Skeletal muscle tissue (tissue), 4 donors: Measurements from ENCODE around the gene CRACR2A. TPM values are rescaled to one million over a fixed set of nuclear protein-coding genes. Genes with fewer than 3 reads are reported as not detected.
A peak's percentile ranks its signal among the peaks of the same experiment; 100 is the strongest.

Experiments
- H3K27ac ChIP-seq: one replicate; pipeline ENCODE4 v1.7.0; 2013; ENCODE audit warnings: mild to moderate bottlenecking, low read depth, low read length, inconsistent platforms
- H3K27me3 ChIP-seq, 3 donors: one replicate each; pipeline ENCODE4 v1.7.0; 2013; ENCODE audit warnings: low read length in 3 of 3; ENCODE audit not compliant: control insufficient read depth in 3 of 3, insufficient read depth in 3 of 3
- H3K36me3 ChIP-seq, 3 donors: one replicate each; pipeline ENCODE4 v1.7.0; 2013; ENCODE audit warnings: low read length in 3 of 3; ENCODE audit not compliant: control insufficient read depth in 3 of 3, insufficient read depth in 3 of 3
- H3K4me1 ChIP-seq, 3 donors: one replicate each; pipeline ENCODE4 v1.7.0; 2013; ENCODE audit warnings: low read length in 3 of 3, mild to moderate bottlenecking in 3 of 3; ENCODE audit not compliant: control insufficient read depth in 3 of 3, insufficient read depth in 3 of 3
- H3K4me3 ChIP-seq, 3 donors: one replicate each; pipeline ENCODE4 v1.7.0; 2013; ENCODE audit warnings: low read length in 3 of 3
- H3K9ac ChIP-seq, 3 donors: one replicate each; pipeline ENCODE4 v1.7.0; 2013; ENCODE audit warnings: low read length in 3 of 3, mild to moderate bottlenecking in 3 of 3, moderate library complexity in 2 of 3, low read depth in 1 of 3
- H3K9me3 ChIP-seq, 3 donors: one replicate each; pipeline ENCODE4 v1.7.0; 2013; ENCODE audit warnings: low read length in 3 of 3; ENCODE audit not compliant: control insufficient read depth in 3 of 3
- total RNA-seq: library from RNA; depleted of rRNA; stranded (reverse); fragments of >200 nt; gene quantifications from one replicate; pipeline ENCODE4 v1.2.3, GENCODE V29; 2014
- donor health status: Osteomylitis.

The CRACR2A gene
- total RNA-seq, 1 donor from 2014 or later: 2.1 TPM

- H3K27me3 ChIP-seq: no peaks in the 10 kb centered on the region
These were observed 66.4 kb downstream of the CRACR2A start for GRCh38 chr12:3686463-3686862.

DNA sequence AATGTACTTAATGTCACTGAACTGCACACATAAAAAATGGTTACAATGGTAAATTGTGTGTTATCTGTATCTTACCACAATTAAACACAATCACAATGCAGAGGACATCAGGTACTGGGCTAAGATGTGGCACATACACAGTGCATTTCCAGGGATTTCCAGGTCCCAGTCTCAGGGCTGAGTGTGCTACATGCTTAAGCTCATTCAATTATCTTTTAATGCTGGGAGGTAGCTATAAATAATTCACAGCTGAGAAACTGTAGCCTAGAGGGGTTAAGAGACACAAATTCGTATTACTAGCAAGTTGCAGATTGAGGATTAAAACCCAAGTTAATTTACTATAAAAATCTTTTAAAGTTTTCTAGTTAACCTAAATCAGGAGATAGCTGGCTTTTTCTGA, 67.1 kb downstream of the CRACR2A start:
- no peaks in the 10 kb centered on the region for H3K36me3 ChIP-seq
- no peak overlapping the region for H3K27ac ChIP-seq
- H3K4me1 ChIP-seq: peaks cover 4 to 19% (median 11%) of the 10 kb centered on the region in 3 donors
- H3K4me3 ChIP-seq: no peak overlapping the region
- H3K9ac ChIP-seq: no peak overlapping the region
- no peaks in the 10 kb centered on the region for H3K9me3 ChIP-seq
- no peaks in the 10 kb centered on the region for H3K27me3 ChIP-seq

More at GRCh38 chr12:3686463-3686862, 66.4 kb downstream of the CRACR2A start:
- Histone ChIP-seq H3K4me3 (no peak overlapping the region), H3K4me1 (peaks cover 0 to 14% (median 11%) of the 10 kb centered on the region in 3 donors), H3K9ac (no peak overlapping the region), H3K9me3 (no peaks in the 10 kb centered on the region), H3K27ac (no peak overlapping the region), H3K36me3 (no peaks in the 10 kb centered on the region)

DNA sequence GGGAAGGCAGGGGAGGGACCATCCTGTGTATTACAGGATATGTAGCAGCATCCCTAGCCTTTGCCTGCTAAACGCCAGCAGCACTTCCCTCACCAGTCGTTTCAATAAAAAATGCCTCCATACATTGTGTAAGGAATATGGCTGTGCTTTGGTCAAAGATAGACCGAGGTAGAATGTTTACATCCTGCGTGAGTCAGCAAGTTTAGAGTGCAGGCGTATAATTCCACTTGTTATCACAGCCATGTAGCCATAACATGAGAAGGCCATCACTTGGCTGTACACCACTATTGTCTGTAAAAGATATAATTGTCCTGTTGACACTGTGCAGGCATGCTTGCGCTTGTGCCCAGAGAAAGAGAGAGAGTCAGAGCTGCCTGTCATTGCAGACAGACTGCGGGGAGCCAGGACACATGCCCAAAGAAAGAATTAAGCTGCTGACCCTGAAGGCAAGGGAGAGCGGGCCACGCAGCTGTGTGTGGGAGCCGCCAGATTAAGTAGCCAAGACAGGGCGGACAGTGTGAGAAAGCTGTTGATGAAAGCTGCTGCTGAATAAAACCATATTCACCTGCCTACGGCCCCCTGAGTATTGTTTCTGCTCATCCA, 68.4 kb downstream of the CRACR2A start:
- Histone ChIP-seq H3K9ac (peak overlapping the region in 1 of 3 donors; percentile 41), H3K9me3 (no peaks in the 10 kb centered on the region), H3K4me3 (no peak overlapping the region), H3K4me1 (peaks cover 4 to 19% (median 11%) of the 10 kb centered on the region in 3 donors), H3K36me3 (peaks cover 0 to 2% (median 0%) of the 10 kb centered on the region in 3 donors), H3K27ac (peak overlapping the region; percentile 49), H3K27me3 (no peaks in the 10 kb centered on the region)

DNA sequence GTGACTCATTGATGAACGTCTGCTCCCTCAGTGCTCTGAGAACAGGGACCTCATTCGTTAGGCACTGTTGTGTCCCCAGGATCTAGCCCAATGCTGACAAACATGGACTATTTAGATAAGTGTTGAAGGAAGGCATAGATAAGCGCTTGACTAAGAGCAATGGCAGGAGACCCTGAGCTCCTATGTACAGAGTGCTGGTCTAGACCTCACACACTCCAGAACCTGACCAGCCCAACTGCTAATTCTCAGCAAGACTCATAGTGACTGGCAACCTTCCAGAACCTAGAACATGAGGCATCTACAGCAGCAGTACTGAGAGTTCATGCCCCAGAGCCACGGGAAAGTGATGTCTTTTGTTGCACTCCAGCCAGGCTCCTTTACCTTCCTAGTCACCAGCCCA, 69.2 kb downstream of the CRACR2A start:
- no peaks in the 10 kb centered on the region for H3K27me3 ChIP-seq
- H3K4me3 ChIP-seq: no peak overlapping the region
- peaks cover 0 to 7% (median 0%) of the 10 kb centered on the region in 3 donors for H3K36me3 ChIP-seq
- peaks cover 4 to 19% (median 11%) of the 10 kb centered on the region in 3 donors for H3K4me1 ChIP-seq
- no peaks in the 10 kb centered on the region for H3K9me3 ChIP-seq
- H3K9ac ChIP-seq: no peak overlapping the region
- H3K27ac ChIP-seq: peak overlapping the region; percentile 49

GRCh38 chr12:3681595-3682061, 71.3 kb downstream of the CRACR2A start:
- H3K4me1 ChIP-seq: peaks cover 4 to 19% (median 11%) of the 10 kb centered on the region in 3 donors
- no peak overlapping the region for H3K4me3 ChIP-seq
- no peak overlapping the region for H3K27ac ChIP-seq
- H3K36me3 ChIP-seq: peaks cover 0 to 7% (median 0%) of the 10 kb centered on the region in 3 donors
- no peaks in the 10 kb centered on the region for H3K9me3 ChIP-seq
- H3K9ac ChIP-seq: no peak overlapping the region
- no peaks in the 10 kb centered on the region for H3K27me3 ChIP-seq

DNA sequence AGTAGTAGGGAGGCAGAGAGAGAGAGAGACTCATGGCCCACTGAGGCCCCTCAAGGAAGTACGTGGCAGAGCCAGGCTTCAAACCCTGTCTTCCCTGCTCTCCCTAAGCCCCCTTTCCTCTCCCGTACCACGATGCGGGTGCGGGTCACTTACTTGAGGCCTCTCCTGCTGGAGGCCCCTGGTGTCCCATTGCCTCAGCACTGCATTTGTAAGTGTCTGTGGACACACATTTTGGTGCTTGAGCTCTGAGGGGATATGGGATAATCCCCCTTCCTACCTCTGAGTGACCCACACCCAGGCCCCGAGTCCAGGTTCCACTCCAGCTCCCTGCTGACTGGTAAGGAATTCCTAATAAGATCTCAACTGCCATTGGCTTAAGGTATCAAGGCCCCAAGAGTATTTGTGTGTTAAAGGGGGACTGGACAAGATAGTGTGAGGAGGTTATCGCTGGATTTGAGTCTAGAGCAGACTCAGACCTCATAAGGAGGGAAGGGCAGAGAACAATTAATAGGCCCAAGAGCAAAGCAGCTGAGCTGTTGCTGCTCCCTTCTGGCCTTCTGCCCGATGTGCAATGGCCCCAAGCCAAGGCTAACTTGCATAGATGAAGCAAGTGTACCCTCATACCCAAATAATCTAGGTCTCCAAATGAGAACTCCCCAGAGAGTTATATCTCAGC, 71.9 kb downstream of the CRACR2A start:
- no peaks in the 10 kb centered on the region for H3K27me3 ChIP-seq
- H3K4me3 ChIP-seq: no peak overlapping the region
- H3K4me1 ChIP-seq: peaks cover 4 to 19% (median 11%) of the 10 kb centered on the region in 3 donors
- no peak overlapping the region for H3K9ac ChIP-seq
- H3K36me3 ChIP-seq: peaks cover 0 to 7% (median 0%) of the 10 kb centered on the region in 3 donors
- H3K27ac ChIP-seq: no peak overlapping the region
- no peaks in the 10 kb centered on the region for H3K9me3 ChIP-seq

GRCh38 chr12:3679831-3680230, 73.1 kb downstream of the CRACR2A start:
- peaks cover 0 to 7% (median 0%) of the 10 kb centered on the region in 3 donors for H3K36me3 ChIP-seq
- no peak overlapping the region for H3K9ac ChIP-seq
- H3K4me1 ChIP-seq: peaks cover 4 to 16% (median 8%) of the 10 kb centered on the region in 3 donors
- no peak overlapping the region for H3K4me3 ChIP-seq
- no peaks in the 10 kb centered on the region for H3K9me3 ChIP-seq
- no peak overlapping the region for H3K27ac ChIP-seq
- H3K27me3 ChIP-seq: no peaks in the 10 kb centered on the region

DNA sequence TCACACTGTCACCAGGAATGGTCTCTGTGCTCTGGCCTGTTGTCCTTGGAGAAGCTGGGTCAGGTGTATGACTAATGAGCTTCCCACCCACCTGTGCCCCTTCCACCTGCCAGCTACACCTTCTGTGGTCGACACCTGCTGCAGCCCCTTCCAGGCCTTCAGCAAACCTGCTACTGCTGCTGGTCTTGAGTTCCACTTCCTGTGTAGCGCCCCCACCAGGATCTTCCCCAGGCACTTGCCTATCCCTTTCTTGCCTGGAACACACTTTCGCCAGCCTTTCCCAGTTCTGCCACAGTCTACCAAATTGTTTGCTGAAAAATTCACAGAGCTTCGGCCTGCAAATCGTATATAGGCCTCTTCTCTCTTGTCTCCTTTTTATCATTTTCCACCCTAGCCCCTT, 75.3 kb downstream of the CRACR2A start:
- no peak overlapping the region for H3K9ac ChIP-seq
- H3K4me3 ChIP-seq: no peak overlapping the region
- H3K36me3 ChIP-seq: peaks cover 0 to 7% (median 0%) of the 10 kb centered on the region in 3 donors
- H3K4me1 ChIP-seq: peaks cover 0 to 5% (median 4%) of the 10 kb centered on the region in 3 donors
- no peaks in the 10 kb centered on the region for H3K27me3 ChIP-seq
- H3K9me3 ChIP-seq: no peaks in the 10 kb centered on the region
- H3K27ac ChIP-seq: no peak overlapping the region

- Histone ChIP-seq H3K27me3 (no peaks in the 10 kb centered on the region), H3K27ac (no peak overlapping the region), H3K4me3 (no peak overlapping the region), H3K36me3 (peaks cover 0 to 2% (median 0%) of the 10 kb centered on the region in 3 donors), H3K9ac (no peak overlapping the region), H3K4me1 (no peaks in the 10 kb centered on the region), H3K9me3 (no peaks in the 10 kb centered on the region)
These were observed 78.8 kb downstream of the CRACR2A start for GRCh38 chr12:3673981-3674708.

DNA sequence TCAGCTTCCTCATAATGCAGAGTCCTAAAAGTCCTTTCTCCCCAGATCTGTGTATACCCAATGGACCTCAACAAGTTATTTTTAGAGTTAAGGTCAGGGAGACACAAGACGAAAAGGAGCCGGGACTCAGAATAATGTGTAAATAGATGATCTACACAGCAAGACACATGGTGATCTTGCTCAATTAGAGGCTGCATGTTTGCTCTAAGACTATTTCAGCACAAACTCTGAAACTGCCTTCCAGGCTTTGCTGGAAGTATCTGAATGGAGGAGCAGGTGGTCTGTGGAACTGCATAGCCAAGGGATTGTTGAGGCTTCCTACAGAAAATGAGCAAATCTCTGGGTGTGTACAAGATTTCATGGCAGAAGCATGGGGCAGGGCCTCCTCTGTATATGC, 80.8 kb downstream of the CRACR2A start:
- H3K9me3 ChIP-seq: no peaks in the 10 kb centered on the region
- H3K9ac ChIP-seq: no peak overlapping the region
- no peaks in the 10 kb centered on the region for H3K4me1 ChIP-seq
- no peak overlapping the region for H3K4me3 ChIP-seq
- no peak overlapping the region for H3K27ac ChIP-seq
- no peaks in the 10 kb centered on the region for H3K27me3 ChIP-seq
- no peaks in the 10 kb centered on the region for H3K36me3 ChIP-seq
